ENCODE results near the gene TNS3. TPM values are rescaled to one million over a fixed set of nuclear protein-coding genes. Genes with fewer than 3 reads are reported as not detected.

TNS3 gene
- polyA plus RNA-seq, 3 donors: 92.4 to 94.7 (median 93.7) TPM

- no peak for DNase-seq
These were observed 2.6 kb upstream of the TNS3 start for GRCh38 chr7:47584536-47584895.

GRCh38 chr7:47583739-47584535 lies 2.0 kb upstream of the TNS3 start:
- DNase-seq: no peak

GRCh38 chr7:47582764-47583738 lies 1.1 kb upstream of the TNS3 start:
- no peak for DNase-seq

GRCh38 chr7:47581438-47581803 lies 490 bp downstream of the TNS3 start:
- DNase-seq: no peak

GRCh38 chr7:47580811-47581331 lies 1.0 kb downstream of the TNS3 start:
- no peak for DNase-seq

- no peak for DNase-seq
These were observed 1.7 kb downstream of the TNS3 start for GRCh38 chr7:47580175-47580706.

- no peak for DNase-seq
These were observed 2.5 kb downstream of the TNS3 start for GRCh38 chr7:47579458-47579857.

- DNase-seq: no peak
These were observed 3.2 kb downstream of the TNS3 start for GRCh38 chr7:47578579-47579270.

- DNase-seq: no peak
These were observed 4.5 kb downstream of the TNS3 start for GRCh38 chr7:47577321-47577919.

GRCh38 chr7:47576866-47577306 lies 5.0 kb downstream of the TNS3 start:
- no peak for DNase-seq

- DNase-seq: no peak
These were observed 5.7 kb downstream of the TNS3 start for GRCh38 chr7:47576031-47576865.

GRCh38 chr7:47574482-47575329 lies 7.2 kb downstream of the TNS3 start:
- DNase-seq: no peak

- DNase-seq: no peak
These were observed 8.0 kb downstream of the TNS3 start for GRCh38 chr7:47573758-47574481.

- DNase-seq: no peak
These were observed 8.8 kb downstream of the TNS3 start for GRCh38 chr7:47572939-47573757.

GRCh38 chr7:47572094-47572445 lies 9.8 kb downstream of the TNS3 start:
- no peak for DNase-seq

- no peak for DNase-seq
These were observed 10.4 kb downstream of the TNS3 start for GRCh38 chr7:47571331-47572093.

- DNase-seq: no peak
These were observed 11.3 kb downstream of the TNS3 start for GRCh38 chr7:47570649-47571050.

Measured in renal pelvis (tissue), 4 donors.